ENCODE measurements around the gene FRMD6.

Gene FRMD6

DNA sequence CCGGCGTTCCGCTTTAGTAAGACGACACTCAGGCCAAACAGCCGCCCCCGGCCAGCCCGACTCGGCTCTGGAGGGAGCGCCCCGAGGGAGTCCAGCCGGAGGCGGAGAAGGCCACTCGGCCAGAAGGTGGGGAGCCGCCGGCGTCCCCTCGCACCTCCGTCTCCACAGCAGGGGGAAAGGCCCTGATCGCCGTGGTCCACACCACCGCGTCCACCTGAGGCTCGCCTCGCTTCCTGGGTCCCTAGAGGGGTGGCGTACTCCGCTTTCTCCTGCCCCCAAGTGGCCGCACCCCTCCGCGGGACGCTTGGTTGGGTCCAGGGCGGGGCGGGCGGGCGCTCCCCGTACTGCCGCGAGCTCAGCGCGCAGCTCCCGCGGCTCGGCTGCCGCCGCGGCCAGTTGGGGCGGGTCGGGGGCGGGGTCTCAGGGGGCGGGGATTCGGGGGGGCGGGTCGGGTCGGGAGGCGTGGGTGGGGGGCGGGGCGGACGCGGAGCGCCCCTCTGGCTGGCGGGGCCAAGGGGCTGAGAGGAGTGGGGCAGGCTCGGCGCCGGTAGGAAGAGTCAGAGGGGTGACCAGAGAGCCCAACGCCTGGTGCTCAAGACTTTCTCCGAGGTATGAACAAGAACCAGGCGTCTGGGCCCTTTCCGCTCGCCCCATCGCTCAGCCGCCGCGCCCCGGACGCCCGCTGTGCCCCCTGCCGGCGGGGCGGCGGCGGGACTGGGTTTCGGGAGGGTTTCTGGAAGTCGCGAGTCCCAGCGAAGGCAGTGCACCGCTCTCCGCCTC is at the start of gene FRMD6:
Gene FRMD6 (plus strand): TSS at position 523 of the 780 bp plus-strand sequence. CDS start 37,927 bp downstream, outside the sequence.
- peak; percentile 47 for DNase-seq (ENCODE audit: low read depth)

DNA sequence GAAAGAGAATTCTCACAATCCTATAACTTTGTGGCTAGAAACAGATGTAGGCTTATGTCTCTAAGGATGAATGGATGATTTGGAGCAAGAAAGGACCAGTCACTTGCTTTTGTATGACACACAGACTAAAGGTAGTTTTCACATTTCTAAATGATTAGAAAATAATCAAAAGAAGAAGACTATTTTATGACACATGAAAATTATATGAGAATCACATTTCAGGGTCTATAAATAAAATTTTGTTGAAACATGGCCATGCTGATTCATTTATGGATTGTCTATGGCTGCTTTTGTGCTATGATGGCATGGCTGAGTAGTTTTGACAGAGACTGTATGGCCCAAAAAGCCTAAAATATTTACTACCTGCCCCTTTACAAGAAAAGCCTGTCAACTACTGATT is 49.4 kb upstream of the FRMD6 start:
- DNase-seq (ENCODE audit: low read depth): no peak

DNA sequence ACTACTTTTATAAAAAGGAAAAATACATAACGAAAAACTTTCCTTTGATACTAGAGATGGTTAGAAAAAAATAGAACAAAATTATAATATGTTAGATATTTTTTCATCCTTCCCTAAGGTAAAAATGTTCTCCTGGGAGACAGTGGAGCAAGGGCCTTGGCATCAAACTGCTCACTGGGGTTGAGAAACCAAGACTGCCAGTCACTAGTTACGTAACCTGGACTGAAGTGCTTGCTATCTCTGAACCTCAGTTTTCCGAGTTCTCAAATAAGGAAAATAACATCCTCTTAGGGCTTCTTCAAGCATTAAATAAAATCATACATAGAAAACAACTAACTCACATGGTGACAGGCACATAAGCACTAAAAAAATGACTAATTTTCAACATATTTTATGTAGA is 48.2 kb upstream of the FRMD6 start:
- DNase-seq (ENCODE audit: low read depth): no peak

DNA sequence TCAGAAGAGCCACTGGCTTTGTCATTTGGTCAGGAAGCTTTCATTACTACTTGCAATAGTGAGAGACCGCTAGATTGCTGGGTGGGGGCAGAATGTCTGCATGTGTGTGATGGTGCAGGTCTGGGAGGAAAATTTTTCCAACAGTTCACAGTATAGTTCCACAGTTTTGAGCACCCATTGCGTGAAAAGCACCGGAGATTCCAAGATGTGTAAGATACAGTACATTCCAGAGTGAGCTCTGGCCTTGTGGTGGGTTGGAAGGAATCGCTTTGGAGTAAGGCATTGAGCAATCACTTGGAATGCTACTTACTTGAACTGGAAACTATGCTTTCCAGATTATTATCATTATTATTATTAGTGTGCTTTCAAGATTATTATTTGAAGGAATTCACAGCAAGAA is 47.6 kb upstream of the FRMD6 start:
- no peak for DNase-seq (ENCODE audit: low read depth)

DNA sequence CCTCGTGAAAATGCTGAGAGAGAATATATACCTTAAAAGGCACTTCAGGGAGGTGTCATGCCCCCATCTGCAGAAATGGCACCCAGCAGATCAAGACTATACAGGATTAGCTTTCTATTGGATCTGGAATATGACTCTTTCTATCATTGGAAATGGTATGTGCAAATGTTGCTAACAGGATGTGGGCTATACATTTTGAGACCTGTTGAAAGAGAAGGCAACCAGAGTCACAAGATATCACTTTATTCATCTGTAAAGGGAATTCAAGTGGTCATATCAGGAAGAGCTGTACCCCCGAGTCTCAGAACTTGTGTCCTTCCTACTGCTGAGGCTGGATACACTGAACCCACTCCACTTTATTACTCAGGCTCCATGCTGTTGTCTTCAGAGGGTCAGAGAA is 46.1 kb upstream of the FRMD6 start:
- no peak for DNase-seq (ENCODE audit: low read depth)

DNA sequence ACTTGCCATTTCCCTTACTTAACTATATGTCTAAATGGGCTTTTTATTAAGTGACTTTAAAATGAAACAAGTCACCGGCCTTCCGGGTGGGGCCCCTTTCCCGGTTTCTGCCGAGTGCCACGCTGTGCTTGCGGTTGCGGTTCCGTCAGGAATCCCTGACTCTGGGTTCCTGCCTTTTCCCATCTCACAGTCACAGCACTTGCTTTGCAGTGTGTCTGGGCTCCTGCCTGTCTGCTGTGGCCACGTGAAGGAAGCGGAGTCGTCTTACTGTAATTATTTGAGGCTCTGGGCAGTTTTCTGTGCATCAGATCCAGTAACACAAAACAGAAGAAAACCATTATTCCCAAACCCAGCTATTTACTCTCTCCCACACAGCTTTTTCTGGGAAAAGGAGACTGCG is 44.0 kb upstream of the FRMD6 start:
- DNase-seq (ENCODE audit: low read depth): no peak

DNA sequence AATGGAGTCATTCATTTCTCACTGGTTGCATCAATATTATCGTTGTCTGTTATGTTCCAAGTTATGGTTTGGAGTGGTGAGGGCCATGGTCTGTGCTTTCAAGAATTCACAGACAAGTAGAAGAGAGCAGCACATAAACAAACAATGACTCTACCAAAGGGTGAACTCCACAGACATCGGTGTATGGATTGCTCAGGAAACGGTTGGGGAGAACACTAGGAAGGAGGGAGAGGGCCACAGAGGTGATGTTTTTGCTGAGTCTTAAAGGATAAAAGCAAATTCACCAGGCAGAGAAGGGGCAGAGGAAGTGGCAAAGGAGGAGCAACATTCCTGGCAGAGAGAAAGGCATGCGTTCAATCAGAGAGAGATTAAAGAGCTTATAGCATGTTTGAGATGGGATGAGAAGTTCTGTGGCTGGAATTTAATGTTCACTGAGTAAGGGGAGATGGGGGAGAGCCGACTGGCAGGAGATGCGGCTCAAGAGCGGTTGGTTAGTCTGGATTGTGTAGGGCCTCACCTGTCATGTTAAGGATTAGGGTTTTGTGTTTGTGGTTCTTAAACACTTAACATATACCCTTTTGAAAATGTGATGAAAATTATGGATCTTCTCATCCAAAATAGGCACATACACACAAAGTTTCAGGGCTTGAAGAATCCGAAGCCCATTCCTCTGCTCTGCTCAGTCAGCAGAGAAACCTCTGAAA is 42.3 kb upstream of the FRMD6 start:
- DNase-seq (ENCODE audit: low read depth): no peak

DNA sequence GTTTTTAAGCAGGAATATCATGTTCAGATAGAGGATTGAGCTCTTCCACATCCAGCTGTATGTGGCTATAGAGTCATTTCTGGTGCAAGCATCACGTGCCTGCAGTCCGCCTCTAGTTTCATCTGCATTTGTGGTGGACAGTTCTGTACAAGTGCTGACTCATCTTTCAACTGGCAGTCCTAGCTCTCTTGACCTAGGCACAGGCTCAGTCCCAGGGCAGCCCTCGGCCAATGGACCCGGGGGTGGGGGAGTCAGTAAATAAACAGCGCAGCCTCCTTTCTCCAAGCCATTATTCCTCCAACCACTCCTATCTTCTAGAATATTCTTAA is 41.8 kb upstream of the FRMD6 start:
- DNase-seq (ENCODE audit: low read depth): no peak

DNA sequence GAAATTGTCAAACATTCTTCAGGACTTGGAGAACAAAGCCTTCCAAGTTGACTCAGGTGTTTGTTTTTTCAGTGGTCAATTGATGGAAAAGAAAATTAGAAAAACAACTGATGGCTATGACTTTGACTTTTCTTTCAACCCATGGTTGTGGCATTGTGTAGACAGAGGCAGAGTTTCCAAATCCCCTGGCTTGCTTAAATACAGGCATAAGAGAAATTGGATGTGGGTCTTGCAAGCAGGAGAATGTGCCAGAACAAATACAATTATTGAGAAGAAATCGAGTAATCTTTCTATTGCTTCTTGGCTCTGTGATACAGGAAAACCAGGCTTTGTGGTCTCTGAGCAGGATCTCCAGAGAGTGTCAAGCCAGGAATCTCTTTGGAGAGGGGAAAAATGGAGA is 40.9 kb upstream of the FRMD6 start:
- DNase-seq (ENCODE audit: low read depth): no peak

DNA sequence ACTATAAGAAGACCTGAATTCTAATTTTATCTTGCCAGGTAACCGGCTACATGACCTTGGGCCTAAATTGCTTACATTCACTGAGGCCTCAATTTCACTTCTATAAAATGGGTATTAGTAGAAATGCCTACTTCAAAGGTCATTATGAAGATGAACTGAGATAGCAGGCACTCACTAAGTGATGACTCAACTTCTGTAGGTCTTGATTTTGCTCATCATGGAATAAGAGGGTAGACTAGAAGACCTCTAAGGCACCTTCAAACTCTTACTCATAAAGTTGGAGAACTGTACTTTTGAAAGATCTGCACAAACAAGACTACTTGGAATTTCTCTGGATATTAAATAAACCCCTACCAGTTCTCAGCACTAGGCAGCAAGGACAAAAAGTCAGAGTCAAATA is 39.3 kb upstream of the FRMD6 start:
- DNase-seq (ENCODE audit: low read depth): no peak

DNA sequence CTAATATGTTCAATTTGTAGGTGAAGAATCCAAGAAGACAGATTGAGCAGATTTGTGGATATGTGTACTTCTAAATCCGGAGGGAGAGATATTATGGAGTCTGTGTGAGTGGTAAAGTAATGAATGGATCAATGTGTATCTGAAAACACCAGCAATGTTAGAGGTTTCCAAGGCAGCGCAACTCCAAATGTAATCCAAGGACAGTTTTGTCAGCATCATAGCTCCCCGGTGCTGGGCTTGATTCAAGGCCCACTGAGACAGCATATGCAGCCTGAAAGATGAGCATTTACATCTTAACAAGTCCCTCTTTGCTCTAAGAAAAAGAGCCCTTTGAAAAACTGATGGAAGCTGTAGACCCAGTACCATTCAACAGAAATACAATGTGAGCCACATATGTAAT is 38.3 kb upstream of the FRMD6 start:
- DNase-seq (ENCODE audit: low read depth): no peak

DNA sequence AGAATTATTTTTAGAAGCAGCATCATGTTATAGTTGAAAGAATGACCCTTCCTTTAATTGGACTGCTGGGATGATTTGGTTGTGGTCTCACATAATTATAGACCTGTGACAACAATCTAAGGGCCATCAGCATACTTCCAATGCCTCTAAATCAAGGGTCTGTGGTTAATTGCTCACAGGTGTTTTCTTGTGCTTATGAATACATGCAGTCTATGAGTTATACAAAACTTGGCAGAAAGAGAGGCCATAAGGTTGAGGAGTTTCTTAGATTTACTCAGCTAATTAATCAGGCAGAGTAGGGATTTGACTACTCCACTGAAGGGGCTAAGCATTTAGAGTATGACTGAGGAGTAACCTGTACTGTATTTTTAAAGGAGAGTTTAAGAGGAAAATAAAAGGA is 37.0 kb upstream of the FRMD6 start:
- DNase-seq (ENCODE audit: low read depth): no peak

DNA sequence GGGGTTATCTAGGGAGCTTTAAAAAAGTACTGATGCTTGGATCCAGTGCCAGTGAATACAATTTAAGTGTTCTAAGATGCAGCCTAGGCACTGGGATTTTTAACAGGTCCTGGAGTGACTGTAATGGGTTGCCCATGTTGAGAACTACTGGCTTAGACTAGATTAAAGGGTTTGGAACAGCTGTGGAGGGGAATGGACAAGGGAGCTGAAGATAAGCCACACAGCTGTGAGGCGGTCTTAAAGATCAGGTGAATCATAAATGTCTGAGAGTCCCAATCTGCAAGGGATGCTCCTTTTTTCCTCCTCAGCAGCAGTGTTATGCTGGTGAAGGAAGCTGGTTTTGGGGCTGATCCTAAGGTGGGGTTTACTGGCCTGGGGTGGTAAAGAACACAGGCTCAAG is 35.5 kb upstream of the FRMD6 start:
- no peak for DNase-seq (ENCODE audit: low read depth)

DNA sequence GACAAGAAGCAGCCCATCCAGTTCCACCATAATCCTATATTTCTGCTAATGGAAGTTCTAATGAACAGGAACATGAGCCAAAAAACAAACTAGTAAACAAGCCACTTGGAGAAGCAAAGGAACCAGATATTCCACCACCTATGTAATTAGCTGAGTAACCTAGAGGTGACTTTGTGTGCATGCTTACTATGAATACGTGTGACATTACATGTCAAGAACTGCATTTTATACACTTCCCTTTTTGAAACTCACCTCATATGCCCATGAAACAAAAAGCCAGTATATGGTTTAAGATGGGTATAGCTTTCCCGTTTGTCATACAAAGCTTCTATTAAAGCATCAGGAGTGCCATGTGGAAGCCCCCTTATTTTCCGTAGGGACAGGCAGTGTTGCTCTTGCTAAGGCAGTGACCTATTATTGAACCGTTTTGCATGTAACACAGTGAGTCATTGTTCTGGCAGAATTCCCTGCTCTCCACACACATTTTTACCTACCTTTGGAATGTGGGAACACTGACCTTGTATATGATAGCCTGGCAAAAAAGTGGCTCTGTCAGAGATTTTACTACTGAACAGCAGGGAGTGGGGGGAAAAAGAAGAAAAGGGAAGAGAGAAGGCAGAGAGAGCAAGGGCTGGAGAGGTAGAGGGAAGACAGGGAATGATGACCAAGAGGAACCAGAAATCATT is 34.8 kb upstream of the FRMD6 start:
- DNase-seq (ENCODE audit: low read depth): no peak

DNA sequence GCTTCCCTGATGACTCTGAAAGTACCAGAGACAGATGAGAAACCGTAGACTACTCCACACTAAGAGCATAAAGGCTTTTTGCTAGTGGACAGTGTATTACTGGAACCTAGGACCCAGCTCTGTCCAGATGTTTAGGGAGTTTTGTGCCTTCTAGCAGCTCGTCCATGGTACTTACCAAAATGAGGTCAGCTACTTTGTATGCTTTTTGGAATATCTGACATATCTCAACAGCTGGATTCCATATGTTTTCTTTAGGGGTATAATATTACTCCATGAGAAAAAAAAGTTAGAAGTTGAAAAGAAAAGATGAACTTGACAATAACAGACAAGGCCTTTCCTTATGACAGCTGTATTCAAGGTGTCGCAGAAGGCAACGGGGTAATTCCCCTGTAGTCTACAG is 32.1 kb upstream of the FRMD6 start:
- DNase-seq (ENCODE audit: low read depth): no peak

DNA sequence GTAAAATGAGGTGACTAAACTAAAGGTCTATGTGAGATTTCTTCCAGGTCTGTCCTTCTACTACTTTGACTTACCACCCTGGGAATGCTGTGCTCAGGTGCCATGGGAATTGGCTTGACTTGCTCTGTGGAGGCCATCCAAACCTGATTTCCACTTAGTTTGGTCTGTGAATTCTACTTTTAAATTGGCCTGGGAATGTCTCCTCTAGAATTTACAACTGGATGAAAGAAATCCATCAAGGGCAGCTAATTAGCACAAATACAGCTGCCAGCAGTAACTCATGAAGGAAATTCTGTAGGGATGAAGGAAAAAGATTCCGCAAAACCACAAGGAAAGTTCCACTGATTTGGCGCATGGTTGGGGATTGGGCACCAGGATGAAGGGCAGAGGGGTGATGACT is 31.7 kb upstream of the FRMD6 start:
- no peak for DNase-seq (ENCODE audit: low read depth)

DNA sequence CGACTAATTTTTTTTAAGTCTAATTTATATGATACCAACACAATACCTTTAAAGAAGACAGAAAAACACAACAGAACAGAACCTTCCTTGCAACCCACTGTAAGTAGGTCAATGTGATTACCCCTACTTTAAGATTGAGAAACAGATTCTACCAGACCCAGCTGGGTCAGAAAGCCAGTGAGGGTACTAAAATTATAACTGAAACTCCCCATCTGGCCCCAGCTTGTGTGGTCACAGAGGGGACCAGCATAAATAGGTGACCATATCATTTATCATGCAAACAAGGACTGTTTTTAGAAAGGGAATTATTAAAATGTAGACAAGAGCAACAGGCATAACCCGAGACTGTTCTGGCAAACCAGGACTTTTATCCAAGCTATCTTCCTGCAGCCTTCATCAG is 30.1 kb upstream of the FRMD6 start:
- DNase-seq (ENCODE audit: low read depth): no peak

DNA sequence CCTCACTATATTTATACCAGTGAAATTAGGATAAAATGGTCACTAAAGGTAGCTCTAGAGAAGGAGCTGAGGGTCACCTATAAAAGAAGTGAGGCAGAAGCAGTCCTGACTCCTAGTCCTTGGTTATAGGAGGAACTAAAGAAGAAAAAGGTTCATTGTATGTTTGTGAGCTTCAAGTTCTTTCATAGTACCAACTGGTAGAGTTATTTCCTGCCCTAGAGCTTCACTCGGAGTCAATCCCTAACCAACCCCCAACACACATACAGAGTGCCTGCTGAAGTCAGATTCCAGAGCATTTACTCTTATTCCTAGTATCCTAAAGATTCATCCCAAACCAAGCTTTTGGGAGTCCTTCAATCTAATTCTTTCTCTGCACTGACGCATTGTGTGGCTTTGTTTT is 29.3 kb upstream of the FRMD6 start:
- DNase-seq (ENCODE audit: low read depth): no peak

DNA sequence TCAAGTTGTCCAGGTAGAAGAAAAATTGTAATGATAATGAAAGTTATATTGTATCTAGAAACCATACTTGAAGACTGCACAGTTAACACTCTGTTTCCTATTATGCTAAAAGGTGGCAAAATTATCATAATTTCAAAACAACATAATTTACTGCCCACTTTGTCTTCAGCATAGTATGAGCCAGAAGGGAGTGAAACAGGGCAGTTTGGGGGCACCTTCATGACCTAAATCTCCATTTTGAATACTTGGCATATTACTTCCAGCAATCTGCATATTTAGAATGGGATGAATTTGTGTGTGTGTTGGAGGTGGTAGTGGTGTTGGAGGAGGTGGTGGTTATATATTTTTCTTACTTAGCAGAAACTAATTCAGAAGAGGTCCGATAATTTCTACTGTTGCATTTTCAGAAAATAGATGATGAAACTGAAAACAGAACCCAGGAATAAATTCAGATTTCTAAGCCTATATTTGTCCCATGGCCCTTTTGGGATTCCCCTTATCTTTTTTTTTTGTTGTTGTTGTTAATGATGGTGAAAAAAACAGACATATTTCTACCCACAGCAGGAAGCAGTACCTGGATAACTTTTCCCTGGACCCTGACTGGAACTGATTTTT is 26.6 kb upstream of the FRMD6 start:
- no peak for DNase-seq (ENCODE audit: low read depth)

DNA sequence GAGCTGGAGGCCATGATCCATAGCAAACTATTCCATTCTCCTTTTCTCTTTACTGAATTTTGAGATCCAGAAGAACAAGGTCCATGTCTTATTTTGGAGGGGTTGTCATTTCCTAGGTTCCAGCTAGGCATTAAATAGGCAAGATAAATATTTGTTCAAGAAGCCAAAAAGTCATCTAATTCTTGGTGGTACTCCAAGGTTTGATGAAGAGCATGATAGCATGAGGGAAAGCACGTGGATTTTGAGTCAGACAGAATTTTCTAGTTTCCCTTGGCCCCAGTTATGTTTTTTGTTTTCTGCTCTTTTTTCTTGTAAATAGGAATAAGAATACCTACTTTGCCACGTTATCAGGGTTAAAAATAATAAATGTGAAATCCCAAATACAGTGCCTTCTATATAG is 25.5 kb upstream of the FRMD6 start:
- DNase-seq (ENCODE audit: low read depth): no peak

DNA sequence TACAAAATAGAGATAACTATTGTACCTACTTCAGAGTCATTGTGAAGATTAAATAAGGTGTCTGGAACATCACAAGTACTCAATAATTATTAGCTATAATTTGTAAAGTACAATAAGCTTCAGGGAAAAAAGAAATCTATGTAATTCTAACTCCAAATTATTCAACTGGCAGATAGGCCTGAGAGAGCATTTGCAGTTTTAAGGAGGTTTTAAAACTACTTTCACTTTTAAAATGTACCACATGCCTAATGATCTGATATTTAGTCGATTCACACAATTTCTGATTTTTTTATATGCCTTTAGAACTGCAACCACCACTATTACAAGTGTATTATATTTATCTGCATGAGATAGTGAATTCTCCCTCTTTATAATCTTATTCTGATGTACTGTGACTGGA is 24.9 kb upstream of the FRMD6 start:
- DNase-seq (ENCODE audit: low read depth): no peak

DNA sequence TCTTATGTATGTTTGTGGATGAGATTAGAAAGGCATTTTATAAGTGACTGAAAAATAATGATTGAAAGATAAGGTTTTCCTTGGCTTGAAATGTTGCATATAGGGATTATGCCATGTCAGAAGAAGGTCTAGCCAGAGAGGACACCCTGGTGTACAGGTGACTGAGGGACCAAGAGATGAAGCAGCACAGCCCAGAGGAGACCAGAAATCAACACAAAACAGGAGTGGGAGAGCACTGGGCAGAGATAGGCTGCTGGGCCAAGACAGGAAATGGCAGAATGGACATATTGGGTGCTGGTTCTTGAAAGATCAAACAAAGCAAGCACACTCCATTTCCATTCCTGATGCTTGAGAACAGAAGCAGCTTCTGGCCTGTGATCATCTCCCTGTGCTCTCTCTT is 24.4 kb upstream of the FRMD6 start:
- DNase-seq (ENCODE audit: low read depth): no peak

DNA sequence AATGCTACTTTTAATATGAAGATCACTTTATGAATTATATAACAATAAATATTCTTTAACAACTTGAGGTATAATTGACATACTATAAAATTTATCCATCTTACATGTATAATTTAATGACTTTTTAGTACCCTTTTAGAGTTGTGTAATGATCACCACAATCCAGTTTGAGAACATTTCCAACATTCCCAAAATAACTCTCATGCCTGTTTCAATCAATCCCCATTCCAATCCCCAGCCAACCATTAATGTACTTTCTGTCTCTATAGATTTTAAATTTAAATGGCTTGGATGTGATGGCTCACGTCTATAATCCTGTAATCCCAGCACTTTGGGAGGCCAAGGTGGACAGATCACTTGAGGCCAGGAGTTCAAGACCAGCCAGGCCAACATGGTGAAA is 23.5 kb upstream of the FRMD6 start:
- no peak for DNase-seq (ENCODE audit: low read depth)

Data from stimulated activated CD8-positive, alpha-beta memory T cell treated with anti-CD3 and anti-CD28 coated beads, Interleukin-7, amount 100 ng/mL, for 24 hours (primary cell).